H9 (cell line): ENCODE measurements around the gene HIRA. TPM values are rescaled to one million over a fixed set of nuclear protein-coding genes. Genes with fewer than 3 reads are reported as not detected.
"Not testable (repeated sequence)": the region's sequence is repeated elsewhere in the genome, so short reads cannot be mapped to it uniquely, and the experiment has no call there.

Source experiments
- DNase-seq: peaks from one replicate; pipeline ENCODE4 v3.0.0-alpha.2; 2017
- H2AFZ ChIP-seq: one replicate; pipeline ENCODE4 v1.6.1; 2013; ENCODE audit warnings: mild to moderate bottlenecking, low read length, control low read depth, moderate library complexity
- H2AK5ac ChIP-seq: 2 replicates; pipeline ENCODE4 v1.6.1; 2013; ENCODE audit warnings: low read length, control low read depth, mixed read lengths; ENCODE audit not compliant: insufficient read length
- H2BK120ac ChIP-seq: one replicate; pipeline ENCODE4 v1.6.1; 2013; ENCODE audit warnings: low read depth, mild to moderate bottlenecking, low read length, control low read depth, inconsistent platforms; ENCODE audit not compliant: poor library complexity, severe bottlenecking
- H2BK12ac ChIP-seq: 2 replicates; pipeline ENCODE4 v1.6.1; 2013; ENCODE audit warnings: low read length, control low read depth, mixed read lengths, low read depth; ENCODE audit not compliant: insufficient read length
- H2BK15ac ChIP-seq: 2 replicates; pipeline ENCODE4 v1.6.1; 2013; ENCODE audit warnings: low read depth, low read length, control low read depth
- H2BK20ac ChIP-seq: one replicate; pipeline ENCODE4 v1.6.1; 2013; ENCODE audit warnings: low read depth, mild to moderate bottlenecking, low read length, control low read depth, inconsistent platforms; ENCODE audit not compliant: poor library complexity, severe bottlenecking
- H2BK5ac ChIP-seq: 2 replicates; pipeline ENCODE4 v1.6.1; 2013; ENCODE audit warnings: low read length, control low read depth, mixed read lengths; ENCODE audit not compliant: insufficient read length
- H3K14ac ChIP-seq: 2 replicates; pipeline ENCODE4 v1.6.1; 2013; ENCODE audit warnings: low read length, control low read depth; ENCODE audit not compliant: insufficient read depth
- H3K18ac ChIP-seq: 2 replicates; pipeline ENCODE4 v1.6.1; 2013; ENCODE audit warnings: low read depth, mild to moderate bottlenecking, mixed read lengths, low read length, control low read depth; ENCODE audit not compliant: insufficient read length
- H3K23ac ChIP-seq: 2 replicates; pipeline ENCODE4 v1.6.1; 2013; ENCODE audit warnings: low read length, control low read depth, mixed read lengths, low read depth; ENCODE audit not compliant: insufficient read length
- H3K23me2 ChIP-seq: 2 replicates; pipeline ENCODE4 v1.6.1; 2013; ENCODE audit warnings: low read depth, mild to moderate bottlenecking, mixed read lengths, low read length, control low read depth; ENCODE audit not compliant: insufficient read length, poor library complexity, severe bottlenecking
- H3K27ac ChIP-seq: 2 replicates; pipeline ENCODE4 v1.5.1; 2013; ENCODE audit warnings: low read length, control low read depth, mixed read lengths, low read depth; ENCODE audit not compliant: insufficient read length
- H3K27me3 ChIP-seq: 2 replicates; pipeline ENCODE4 v1.6.1; 2013; ENCODE audit warnings: low read length, control low read depth, inconsistent platforms; ENCODE audit not compliant: insufficient read depth
- H3K4ac ChIP-seq: 2 replicates; pipeline ENCODE4 v1.6.1; 2013; ENCODE audit warnings: low read depth, mild to moderate bottlenecking, control low read depth, inconsistent platforms, low read length, moderate library complexity
- H3K4me1 ChIP-seq: 2 replicates; pipeline ENCODE4 v1.6.1; 2013; ENCODE audit warnings: low read length, control low read depth, inconsistent platforms; ENCODE audit not compliant: insufficient read depth
- H3K4me2 ChIP-seq: 2 replicates; pipeline ENCODE4 v1.6.1; 2013; ENCODE audit warnings: low read length, control low read depth, mixed read lengths; ENCODE audit not compliant: insufficient read length, insufficient read depth
- H3K56ac ChIP-seq: 2 replicates; pipeline ENCODE4 v1.6.1; 2013; ENCODE audit warnings: low read depth, mild to moderate bottlenecking, mixed read lengths, low read length, control low read depth; ENCODE audit not compliant: insufficient read length
- H3K79me1 ChIP-seq: 2 replicates; pipeline ENCODE4 v1.6.1; 2013; ENCODE audit warnings: low read depth, mild to moderate bottlenecking, moderate library complexity, low read length, control low read depth, inconsistent platforms; ENCODE audit not compliant: insufficient read depth, poor library complexity, severe bottlenecking
- H3K79me2 ChIP-seq: 2 replicates; pipeline ENCODE4 v1.6.1; 2013; ENCODE audit warnings: low read length, control low read depth, inconsistent platforms; ENCODE audit not compliant: insufficient read depth
- H3K9ac ChIP-seq: 2 replicates; pipeline ENCODE4 v1.6.1; 2013; ENCODE audit warnings: low read length, control low read depth, mixed read lengths; ENCODE audit not compliant: insufficient read length; ENCODE audit errors: extremely low read depth
- H3K9me3 ChIP-seq: one replicate; pipeline ENCODE4 v1.6.1; 2013; ENCODE audit warnings: low read depth, low read length, inconsistent platforms; ENCODE audit not compliant: control insufficient read depth
- H3T11ph ChIP-seq: one replicate; pipeline ENCODE4 v1.6.1; 2013; ENCODE audit warnings: mild to moderate bottlenecking, low read length, control low read depth, inconsistent platforms
- H4K20me1 ChIP-seq: one replicate; pipeline ENCODE4 v1.6.1; 2013; ENCODE audit not compliant: control insufficient read depth, insufficient read length, insufficient read depth
- H4K5ac ChIP-seq: 2 replicates; pipeline ENCODE4 v1.6.1; 2013; ENCODE audit warnings: low read depth, mild to moderate bottlenecking, mixed read lengths, low read length, control low read depth; ENCODE audit not compliant: insufficient read length
- H4K8ac ChIP-seq: replicated peaks from 2 replicates; pipeline ENCODE4 v1.6.1; 2013; ENCODE audit warnings: low read length, control low read depth, mixed read lengths, low read depth; ENCODE audit not compliant: insufficient read length
- H4K91ac ChIP-seq: 2 replicates; pipeline ENCODE4 v1.6.1; 2013; ENCODE audit warnings: low read depth, mild to moderate bottlenecking, moderate library complexity, mixed read lengths, low read length, control low read depth; ENCODE audit not compliant: insufficient read length
- H3K27ac Mint-ChIP-seq, 3 experiments: 2 replicates in 2 of 3; 3 replicates in 1 of 3; pipeline ENCODE4 v1.8.0; 2020 to 2021; ENCODE audit warnings: mixed read lengths in 3 of 3, mild to moderate bottlenecking in 1 of 3, moderate library complexity in 1 of 3
- H3K27me3 Mint-ChIP-seq: 2 replicates; pipeline ENCODE4 v1.8.0; 2021; ENCODE audit warnings: low read depth, mild to moderate bottlenecking, moderate library complexity, mixed read lengths
- H3K36me3 Mint-ChIP-seq, 3 experiments: 2 replicates in 2 of 3; 3 replicates in 1 of 3; pipeline ENCODE4 v1.8.0; 2020 to 2021; ENCODE audit warnings: low read depth in 3 of 3, mixed read lengths in 3 of 3; ENCODE audit not compliant: insufficient read depth in 1 of 3
- H3K4me1 Mint-ChIP-seq, 2 experiments: 2 replicates each; pipeline ENCODE4 v1.8.0; 2020; ENCODE audit warnings: mixed read lengths in 2 of 2
- H3K4me3 Mint-ChIP-seq, 2 experiments: 2 replicates in 1 of 2; 3 replicates in 1 of 2; pipeline ENCODE4 v1.8.0; 2020 to 2021; ENCODE audit warnings: mild to moderate bottlenecking in 2 of 2, mixed read lengths in 2 of 2, moderate library complexity in 1 of 2
- H3K9me3 Mint-ChIP-seq, 2 experiments: 2 replicates in 1 of 2; 3 replicates in 1 of 2; pipeline ENCODE4 v1.8.0; 2020; ENCODE audit warnings: mild to moderate bottlenecking in 2 of 2, mixed read lengths in 2 of 2, moderate library complexity in 1 of 2
- CTCF ChIP-seq: fragments of 200-600 bp; sonication (generic); conservative IDR thresholded peaks from 3 replicates; pipeline ENCODE4 v1.8.0; 2021; ENCODE audit warnings: antibody characterized with exemption, mild to moderate bottlenecking
- WGBS: extraction: QIAGEN DNeasy Blood & Tissue Kit; methylation state at CpG from one replicate; pipeline ENCODE4 v1.1.7; 2013; ENCODE audit warnings: missing lambda C conversion rate, low lambda C conversion rate, mixed read lengths; ENCODE audit not compliant: insufficient read length; ENCODE audit errors: extremely low coverage; 5-methylcytosine and 5-hydroxymethylcytosine counted together
- total RNA-seq: library from RNA; stranded (reverse); gene quantifications from 2 replicates; pipeline ENCODE4 v1.2.1, GENCODE V29; 2021

Gene HIRA
- total RNA-seq, 1 experiment from 2014 or later: 51.9 TPM

DNA sequence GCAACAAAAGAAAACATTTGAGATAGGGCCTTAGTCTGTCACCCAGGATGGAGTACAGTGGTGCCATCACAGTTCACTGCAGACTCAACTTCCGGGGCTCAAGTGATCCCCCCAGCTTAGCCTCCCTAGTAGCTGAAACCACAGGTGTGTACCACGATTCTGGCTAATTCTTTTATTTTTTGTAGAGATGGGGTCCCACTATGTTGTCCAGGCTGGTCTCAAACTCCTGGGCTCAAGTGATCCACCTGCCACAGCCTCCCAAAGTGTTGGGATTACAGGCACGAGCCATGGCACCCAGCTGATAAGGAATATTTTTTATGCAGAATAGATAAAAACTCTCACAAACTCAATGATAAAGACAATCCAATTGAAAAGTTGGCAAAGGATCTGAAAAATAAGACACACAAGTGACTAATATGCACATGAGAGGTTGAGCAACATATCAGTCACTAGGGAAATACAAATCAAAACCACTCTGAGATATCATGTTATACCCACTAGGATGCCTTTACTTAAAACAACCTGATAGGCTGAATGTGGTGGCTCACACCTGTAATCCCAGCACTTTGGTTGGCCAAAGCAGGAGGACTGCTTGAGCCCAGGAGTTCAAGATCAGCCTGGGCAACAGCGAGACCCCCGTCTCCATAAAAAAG is 106.1 kb downstream of the HIRA start:
- Histone ChIP-seq H3K4me2 (no peak overlapping the region), H3K79me1 (no peaks in the 10 kb centered on the region), H3K14ac (no peak overlapping the region), H4K5ac (no peak overlapping the region), H3K23ac (no peak overlapping the region), H3K79me2 (no peaks in the 10 kb centered on the region), H3K23me2 (no peaks in the 10 kb centered on the region), H3K18ac (no peak overlapping the region), H2BK20ac (no peak overlapping the region), H3K4me1 (no peaks in the 10 kb centered on the region), H3K27me3 (no peaks in the 10 kb centered on the region), H3K27ac (no peak overlapping the region), H3K56ac (no peak overlapping the region), H2BK12ac (no peak overlapping the region), H3K9ac (no peak overlapping the region), H2BK15ac (no peak overlapping the region), H2BK120ac (no peak overlapping the region), H4K8ac (no peak overlapping the region), H2BK5ac (no peak overlapping the region), H3K4ac (no peak overlapping the region), H3K9me3 (no peaks in the 10 kb centered on the region), H4K20me1 (no peaks in the 10 kb centered on the region), H4K91ac (no peak overlapping the region), H2AK5ac (no peak overlapping the region), H2AFZ (no peak overlapping the region), H3T11ph (no peak overlapping the region)
- Mint-ChIP-seq H3K36me3 (peaks cover 26 to 33% (median 27%) of the 10 kb centered on the region in 3 experiments), H3K9me3 (peaks cover 24 to 25% of the 10 kb centered on the region in 2 experiments), H3K27ac (no peak overlapping the region), H3K4me3 (no peak overlapping the region), H3K27me3 (no peaks in the 10 kb centered on the region; the same call in 1 of the 2 replicates), H3K4me1 (no peaks in the 10 kb centered on the region)
- no CpG with 5 or more reads among the region's 5 CpGs for WGBS
- TF ChIP-seq CTCF: no peak
- no peak for DNase-seq

DNA sequence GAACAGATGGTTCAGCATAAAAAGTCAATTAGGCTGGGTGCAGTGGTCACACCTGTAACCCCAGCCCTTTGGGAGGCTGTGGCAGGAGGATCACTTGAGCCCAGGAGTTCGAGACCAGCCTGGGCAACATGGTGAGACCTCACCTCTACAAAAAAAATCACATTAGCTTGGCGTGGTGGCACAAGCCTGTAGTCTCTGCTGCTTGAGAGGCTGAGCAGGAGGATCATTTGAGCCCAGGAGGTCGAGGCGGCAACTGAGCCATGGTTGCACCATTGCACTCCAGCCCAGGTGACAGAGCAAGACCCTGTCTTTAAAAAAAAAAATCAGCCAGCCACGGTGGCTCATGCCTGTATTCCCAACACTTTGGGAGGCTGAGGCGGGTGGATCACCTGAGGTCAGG is 108.1 kb downstream of the HIRA start:
- not testable (repeated sequence) for H4K20me1 ChIP-seq, H3K27ac Mint-ChIP-seq, H3K4ac ChIP-seq, H3K18ac ChIP-seq, H3K56ac ChIP-seq, H2BK120ac ChIP-seq, H2BK20ac ChIP-seq, H3K23me2 ChIP-seq, H3K27ac ChIP-seq, H3K27me3 Mint-ChIP-seq, H3K79me1 ChIP-seq, H4K91ac ChIP-seq, H4K8ac ChIP-seq, H2BK15ac ChIP-seq, H3T11ph ChIP-seq, DNase-seq, H3K4me2 ChIP-seq, H3K4me3 Mint-ChIP-seq, H2BK5ac ChIP-seq, H2AK5ac ChIP-seq, H2BK12ac ChIP-seq, H3K4me1 ChIP-seq, H3K79me2 ChIP-seq, H3K23ac ChIP-seq, H3K14ac ChIP-seq, H3K9ac ChIP-seq, H3K9me3 ChIP-seq, H4K5ac ChIP-seq, H2AFZ ChIP-seq, H3K27me3 ChIP-seq, H3K4me1 Mint-ChIP-seq
- Mint-ChIP-seq H3K36me3 (peaks cover 7 to 15% (median 13%) of the 10 kb centered on the region in 3 experiments), H3K9me3 (peaks cover 30 to 37% of the 10 kb centered on the region in 2 experiments)
- no CpG with 5 or more reads among the region's 6 CpGs for WGBS
